ENCODE measurements around the gene MAML2.

The MAML2 gene

DNA sequence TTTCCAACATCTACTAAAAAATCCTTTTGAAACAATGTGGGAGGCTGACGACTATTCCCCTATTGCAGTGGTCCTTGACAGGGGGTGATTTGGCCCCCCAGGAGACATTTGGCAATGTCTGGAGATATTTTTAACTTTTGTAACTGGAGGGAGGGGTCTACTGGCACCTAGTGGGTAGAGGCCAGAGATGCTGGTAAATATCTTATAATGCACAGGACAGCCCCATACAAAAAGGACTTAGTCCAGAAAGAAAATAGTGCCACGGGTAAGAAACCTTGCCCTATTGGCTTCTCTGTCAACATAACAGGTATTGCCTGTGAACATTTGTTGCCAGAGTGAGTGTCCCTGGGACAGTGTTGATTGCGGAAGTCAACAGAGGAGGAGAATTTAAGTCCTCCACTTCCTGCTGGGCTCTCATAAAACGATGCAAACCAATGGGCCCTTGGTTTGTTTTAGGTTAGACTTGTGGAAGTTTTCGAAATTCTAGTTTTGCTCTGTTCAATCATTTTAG is 101.6 kb downstream of the MAML2 start:
- DNase-seq (ENCODE audit: insufficient read length, low spot score) (no peak), FAIRE-seq (no peak)
- TF ChIP-seq, protein P1, sequence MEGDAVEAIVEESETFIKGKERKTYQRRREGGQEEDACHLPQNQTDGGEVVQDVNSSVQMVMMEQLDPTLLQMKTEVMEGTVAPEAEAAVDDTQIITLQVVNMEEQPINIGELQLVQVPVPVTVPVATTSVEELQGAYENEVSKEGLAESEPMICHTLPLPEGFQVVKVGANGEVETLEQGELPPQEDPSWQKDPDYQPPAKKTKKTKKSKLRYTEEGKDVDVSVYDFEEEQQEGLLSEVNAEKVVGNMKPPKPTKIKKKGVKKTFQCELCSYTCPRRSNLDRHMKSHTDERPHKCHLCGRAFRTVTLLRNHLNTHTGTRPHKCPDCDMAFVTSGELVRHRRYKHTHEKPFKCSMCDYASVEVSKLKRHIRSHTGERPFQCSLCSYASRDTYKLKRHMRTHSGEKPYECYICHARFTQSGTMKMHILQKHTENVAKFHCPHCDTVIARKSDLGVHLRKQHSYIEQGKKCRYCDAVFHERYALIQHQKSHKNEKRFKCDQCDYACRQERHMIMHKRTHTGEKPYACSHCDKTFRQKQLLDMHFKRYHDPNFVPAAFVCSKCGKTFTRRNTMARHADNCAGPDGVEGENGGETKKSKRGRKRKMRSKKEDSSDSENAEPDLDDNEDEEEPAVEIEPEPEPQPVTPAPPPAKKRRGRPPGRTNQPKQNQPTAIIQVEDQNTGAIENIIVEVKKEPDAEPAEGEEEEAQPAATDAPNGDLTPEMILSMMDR (IDR thresholded peaks at IDR 0.05; ENCODE audit: insufficient read depth, missing control alignments), result no peak

DNA sequence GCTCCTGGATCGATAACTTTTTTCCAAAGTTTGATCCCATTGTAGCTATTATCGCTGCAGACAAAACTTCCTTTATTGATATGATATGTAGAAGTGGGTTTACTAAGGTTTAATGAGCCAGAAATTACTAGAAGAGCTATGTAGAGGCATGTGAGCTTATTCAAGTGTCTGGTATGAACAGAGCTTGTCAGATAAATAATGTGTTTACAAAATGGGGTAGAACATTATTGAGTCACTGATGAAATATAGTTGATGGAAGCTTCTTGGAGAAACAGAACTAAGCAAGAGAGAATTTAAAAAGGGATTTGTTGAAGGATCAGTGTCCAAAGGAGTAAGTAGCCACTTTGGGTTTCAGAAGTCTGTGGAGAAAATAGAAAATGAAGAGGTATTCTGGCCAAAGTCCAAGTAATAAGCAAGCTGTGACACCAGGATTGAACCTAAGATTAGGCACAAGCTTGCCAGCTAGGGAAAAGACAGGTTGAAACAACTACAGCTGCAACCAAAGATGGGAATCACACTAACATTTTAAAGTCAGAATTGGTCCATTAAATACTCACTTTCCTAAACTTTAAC is 104.3 kb downstream of the MAML2 start:
- TF ChIP-seq, protein P1 (IDR thresholded peaks at IDR 0.05; ENCODE audit: insufficient read depth, missing control alignments), result no peak
- no peak for DNase-seq (ENCODE audit: insufficient read length, low spot score)
- FAIRE-seq, result peak; percentile 11

DNA sequence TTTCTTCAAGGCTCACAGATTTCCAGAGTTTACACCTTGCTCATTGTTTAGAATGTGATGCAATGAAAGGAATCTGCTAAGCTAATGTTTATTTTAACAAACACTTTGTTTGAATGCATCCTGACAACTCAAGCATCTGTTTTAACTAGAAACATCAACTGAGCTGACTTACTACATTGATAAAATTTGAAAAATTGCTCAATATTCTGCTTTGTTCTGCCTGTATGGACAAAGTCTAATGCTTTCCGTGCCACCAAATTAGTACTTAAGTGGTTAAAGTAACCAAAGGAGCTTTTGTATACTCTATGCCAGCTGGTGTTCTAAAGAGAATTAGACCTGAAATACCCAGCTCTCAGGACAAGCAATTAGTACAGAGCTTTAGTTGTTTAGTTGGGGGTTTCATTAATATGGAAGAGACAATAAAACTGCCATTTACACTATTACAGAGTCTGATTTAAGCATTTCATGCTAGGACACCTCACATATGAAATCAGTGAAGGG is 105.2 kb downstream of the MAML2 start:
- DNase-seq (ENCODE audit: insufficient read length, low spot score) (no peak), FAIRE-seq (peak; percentile 97)
- TF ChIP-seq, protein P1 (IDR thresholded peaks at IDR 0.05; ENCODE audit: insufficient read depth, missing control alignments), result no peak

DNA sequence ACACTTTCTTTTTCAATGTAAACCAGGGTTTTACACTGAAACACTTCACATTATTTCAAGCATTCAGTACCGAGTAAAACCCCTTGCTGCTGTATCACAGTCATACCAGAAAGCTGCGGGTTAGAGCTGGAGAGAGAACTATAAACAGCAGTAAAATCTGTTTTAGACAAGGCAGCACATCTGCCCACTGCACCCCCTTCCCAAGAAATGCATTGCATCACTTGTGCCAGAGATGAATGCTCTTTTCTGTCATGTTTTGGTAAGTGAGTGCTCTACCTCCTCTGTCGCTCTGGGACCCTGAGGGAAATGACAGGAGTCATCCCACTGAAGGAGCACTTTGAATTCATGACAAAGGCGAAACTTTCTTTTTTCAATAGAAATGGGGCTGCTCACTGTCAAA is 107.2 kb downstream of the MAML2 start:
- no peak for FAIRE-seq
- DNase-seq (ENCODE audit: insufficient read length, low spot score), result no peak
- TF ChIP-seq, protein P1 (IDR thresholded peaks at IDR 0.05; ENCODE audit: insufficient read depth, missing control alignments), result no peak

DNA sequence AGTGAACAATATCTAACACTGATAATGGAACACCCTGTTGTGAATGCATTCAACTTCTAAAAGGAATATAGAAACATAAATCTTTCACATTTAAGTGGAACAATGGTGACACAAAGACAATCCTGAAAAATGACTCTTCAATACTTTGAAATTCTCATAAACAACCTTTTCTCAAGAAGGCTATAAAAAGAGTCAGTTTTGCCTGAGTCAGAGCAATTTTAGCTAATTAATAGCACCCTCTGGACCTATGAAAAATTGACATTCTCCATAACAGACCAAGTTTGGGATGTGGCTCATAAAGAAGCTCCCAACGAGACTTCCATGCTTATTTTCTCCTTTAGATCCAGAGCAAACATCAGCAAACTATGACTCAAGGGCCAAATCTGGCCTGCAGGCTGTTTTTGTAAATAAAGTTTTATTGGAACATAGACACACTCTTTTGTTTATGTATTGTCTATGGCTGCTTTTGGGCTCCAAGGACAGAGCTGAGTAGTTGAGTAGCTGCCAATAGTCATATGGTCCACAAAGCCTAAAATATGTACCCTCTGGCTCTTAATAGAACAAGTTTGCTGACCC is 108.0 kb downstream of the MAML2 start:
- no peak for FAIRE-seq
- TF ChIP-seq, protein P1 (IDR thresholded peaks at IDR 0.05; ENCODE audit: insufficient read depth, missing control alignments), result no peak
- DNase-seq (ENCODE audit: insufficient read length, low spot score), result no peak

DNA sequence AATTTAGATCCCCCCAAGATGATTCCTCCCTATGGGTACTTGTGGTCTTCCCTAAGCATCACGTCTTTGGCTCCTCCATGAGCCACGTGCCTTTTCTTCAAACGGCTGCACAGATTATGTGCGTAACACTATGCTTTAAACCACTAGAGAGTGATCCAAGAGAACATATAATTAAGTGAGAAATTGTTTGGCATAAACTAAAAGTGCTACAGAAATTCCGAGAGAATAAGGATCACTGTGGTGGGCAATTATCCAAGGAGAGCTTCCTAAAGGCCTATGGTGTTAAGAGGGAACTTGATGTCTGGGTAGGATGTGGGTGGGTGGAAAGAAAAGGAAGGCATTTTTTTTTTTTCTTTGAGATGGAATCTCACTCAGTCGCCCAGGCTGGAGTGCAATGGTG is 110.9 kb downstream of the MAML2 start:
- TF ChIP-seq, protein P1 (IDR thresholded peaks at IDR 0.05; ENCODE audit: insufficient read depth, missing control alignments), result no peak
- DNase-seq (ENCODE audit: insufficient read length, low spot score) (no peak), FAIRE-seq (no peak)

DNA sequence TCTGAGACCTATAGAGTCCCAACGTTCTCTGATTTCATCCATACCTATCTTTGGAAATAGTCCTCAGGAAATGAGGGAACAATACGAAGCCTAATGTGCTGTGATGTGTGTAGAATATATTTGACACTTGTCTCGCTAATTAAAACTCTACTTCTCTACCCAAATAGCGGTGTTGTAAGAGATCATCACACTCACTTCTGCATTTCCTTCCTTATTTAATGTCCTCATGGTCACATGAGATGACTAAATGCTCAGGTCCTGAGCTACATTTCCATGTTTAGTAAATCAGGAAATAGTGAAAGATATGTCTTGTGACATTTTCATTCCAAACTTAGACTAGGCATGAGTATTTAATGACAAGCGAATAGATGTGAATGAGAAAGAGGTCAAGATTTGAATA is 112.3 kb downstream of the MAML2 start:
- TF ChIP-seq, protein P1 (IDR thresholded peaks at IDR 0.05; ENCODE audit: insufficient read depth, missing control alignments), result no peak
- FAIRE-seq (no peak), DNase-seq (ENCODE audit: insufficient read length, low spot score) (no peak)
